Mesothelial cell of epicardium (in vitro differentiated cells): ENCODE results near the gene ZNF408. TPM values are rescaled to one million over a fixed set of nuclear protein-coding genes. Genes with fewer than 3 reads are reported as not detected.
"Not testable (repeated sequence)": the region's sequence is repeated elsewhere in the genome, so short reads cannot be mapped to it uniquely, and the experiment has no call there.

Experiments used
- DNase-seq, 2 experiments: peaks; one replicate each; pipeline ENCODE4 v3.0.0; 2021; ENCODE audit warnings: low spot score in 2 of 2; ENCODE audit not compliant: unreplicated experiment in 2 of 2
- H3K27ac Mint-ChIP-seq: 2 replicates; pipeline ENCODE4 v1.8.0; 2021; ENCODE audit warnings: mixed read lengths
- H3K27me3 Mint-ChIP-seq: 2 replicates; pipeline ENCODE4 v1.8.0; 2021; ENCODE audit warnings: low read depth, mixed read lengths
- H3K36me3 Mint-ChIP-seq: 2 replicates; pipeline ENCODE4 v1.8.0; 2021; ENCODE audit warnings: mixed read lengths
- H3K4me1 Mint-ChIP-seq: 2 replicates; pipeline ENCODE4 v1.8.0; 2021; ENCODE audit warnings: mixed read lengths
- H3K4me3 Mint-ChIP-seq: 2 replicates; pipeline ENCODE4 v1.8.0; 2021; ENCODE audit warnings: mild to moderate bottlenecking, moderate library complexity, mixed read lengths
- H3K9me3 Mint-ChIP-seq: 2 replicates; pipeline ENCODE4 v1.8.0; 2021; ENCODE audit warnings: mixed read lengths
- CTCF ChIP-seq: fragments of 200-600 bp; sonication (generic); IDR thresholded peaks from one replicate; pipeline ENCODE4 v1.5.0; 2021; ENCODE audit warnings: antibody characterized with exemption; ENCODE audit not compliant: unreplicated experiment
- total RNA-seq: library from RNA; stranded (reverse); gene quantifications from 3 replicates; pipeline ENCODE4 v1.2.1, GENCODE V29; 2021

ZNF408 gene
- total RNA-seq, 1 donor from 2014 or later: 16.2 TPM

- Mint-ChIP-seq H3K4me1 (no peaks in the 10 kb centered on the region), H3K36me3 (peaks cover 11% of the 10 kb centered on the region), H3K27ac (no peak overlapping the region), H3K9me3 (no peaks in the 10 kb centered on the region), H3K4me3 (no peak overlapping the region), H3K27me3 (no peaks in the 10 kb centered on the region)
- no peak for DNase-seq
- TF ChIP-seq CTCF: no peak
Observed at GRCh38 chr11:46711303-46711702, 10.5 kb downstream of the ZNF408 start.

GRCh38 chr11:46712874-46713576 lies 12.2 kb downstream of the ZNF408 start:
- no peak overlapping the region for H3K27ac Mint-ChIP-seq
- no peak for DNase-seq
- no peaks in the 10 kb centered on the region for H3K9me3 Mint-ChIP-seq
- H3K27me3 Mint-ChIP-seq: no peaks in the 10 kb centered on the region
- H3K36me3 Mint-ChIP-seq: no peaks in the 10 kb centered on the region
- no peak for TF ChIP-seq CTCF
- no peak overlapping the region for H3K4me3 Mint-ChIP-seq
- H3K4me1 Mint-ChIP-seq: no peaks in the 10 kb centered on the region

- not testable (repeated sequence) for H3K27ac Mint-ChIP-seq, H3K36me3 Mint-ChIP-seq, H3K4me1 Mint-ChIP-seq, DNase-seq, H3K27me3 Mint-ChIP-seq, H3K9me3 Mint-ChIP-seq, H3K4me3 Mint-ChIP-seq
Observed at GRCh38 chr11:46717825-46718154, 17.0 kb downstream of the ZNF408 start.

GRCh38 chr11:46718155-46719019 lies 17.6 kb downstream of the ZNF408 start:
- Mint-ChIP-seq H3K9me3 (no peaks in the 10 kb centered on the region), H3K4me3 (no peak overlapping the region), H3K27me3 (no peaks in the 10 kb centered on the region), H3K36me3 (no peaks in the 10 kb centered on the region), H3K4me1 (no peaks in the 10 kb centered on the region), H3K27ac (no peak overlapping the region)
- no peak for DNase-seq
- no peak for TF ChIP-seq CTCF

GRCh38 chr11:46719048-46719542 lies 18.3 kb downstream of the ZNF408 start, which contains the start of gene F2:
Gene F2 (plus strand): TSS chr11:46719213. CDS start chr11:46719236, 23 bp downstream.
- H3K4me1 Mint-ChIP-seq: no peaks in the 10 kb centered on the region
- DNase-seq: no peak
- H3K27ac Mint-ChIP-seq: no peak within 1 kb of the TSS
- no peak for TF ChIP-seq CTCF
- no peaks in the 10 kb centered on the region for H3K9me3 Mint-ChIP-seq
- H3K4me3 Mint-ChIP-seq: no peak within 1 kb of the TSS
- H3K36me3 Mint-ChIP-seq: no peaks in the 10 kb centered on the region
- no peaks in the 10 kb centered on the region for H3K27me3 Mint-ChIP-seq

GRCh38 chr11:46719543-46720218 lies 18.9 kb downstream of the ZNF408 start:
- Mint-ChIP-seq H3K4me1 (no peaks in the 10 kb centered on the region), H3K27ac (no peak overlapping the region), H3K9me3 (no peaks in the 10 kb centered on the region), H3K36me3 (no peaks in the 10 kb centered on the region), H3K27me3 (no peaks in the 10 kb centered on the region), H3K4me3 (no peak overlapping the region)
- no peak for DNase-seq
- no peak for TF ChIP-seq CTCF
